GM18873 (cell line): ENCODE data around the gene UBASH3A.
"Not testable (repeated sequence)": the region's sequence is repeated elsewhere in the genome, so short reads cannot be mapped to it uniquely, and the experiment has no call there.

Experiments
- ATAC-seq: cut with Tn5 transposase; IDR thresholded peaks from one replicate; pipeline ENCODE4 v1.9.1; 2021; ENCODE audit warnings: mild to moderate bottlenecking, moderate library complexity, moderate number of reproducible peaks; ENCODE audit not compliant: unreplicated experiment, low FRiP score

The UBASH3A gene

DNA sequence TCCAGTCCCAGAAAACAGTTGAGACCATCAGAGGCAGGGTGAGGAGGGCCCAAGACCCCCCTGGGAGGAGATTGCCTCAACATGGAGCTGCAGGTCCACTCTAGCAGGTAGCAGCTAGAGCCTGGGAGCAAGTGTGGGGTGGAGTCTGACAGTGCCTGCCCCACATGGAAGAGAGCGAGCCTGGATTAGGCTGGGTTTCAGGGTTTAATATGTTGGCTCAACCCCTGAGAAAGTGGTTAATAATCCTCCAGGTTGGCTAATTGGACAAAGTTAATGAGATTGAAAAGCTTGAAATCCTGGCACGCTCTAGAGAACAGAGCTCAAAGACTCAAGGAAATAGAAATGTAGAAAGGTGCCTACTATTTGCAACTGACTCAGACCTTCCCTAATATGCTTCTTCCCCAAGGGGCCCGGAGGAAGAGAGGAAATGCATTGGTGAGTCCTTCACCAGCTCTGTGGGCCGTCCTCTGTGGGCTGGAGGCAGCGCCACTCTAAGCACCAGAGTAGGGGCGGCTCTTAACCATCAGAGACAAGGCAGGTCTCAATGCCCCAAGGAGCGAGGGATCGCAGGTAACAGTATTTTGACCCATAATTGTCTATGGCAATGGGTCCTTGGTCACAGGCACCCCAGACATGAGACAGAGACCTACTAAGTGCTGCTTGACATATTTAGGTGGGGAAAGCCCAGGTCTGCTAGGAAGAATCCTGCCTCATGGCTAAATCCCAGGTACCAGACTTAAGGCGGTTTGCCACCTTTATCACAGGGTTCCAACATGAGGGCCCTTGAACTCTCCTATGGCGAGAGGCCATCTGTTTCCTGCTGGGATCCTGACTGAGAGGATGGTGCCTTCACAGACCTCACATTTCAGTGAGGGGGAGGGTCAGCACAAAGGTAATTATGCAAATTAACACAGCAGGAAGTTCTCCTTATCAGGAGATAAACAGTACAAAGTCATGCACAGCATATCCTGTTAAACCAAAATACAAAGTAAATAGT is 58.5 kb downstream of the UBASH3A start:
- ATAC-seq = no peak

DNA sequence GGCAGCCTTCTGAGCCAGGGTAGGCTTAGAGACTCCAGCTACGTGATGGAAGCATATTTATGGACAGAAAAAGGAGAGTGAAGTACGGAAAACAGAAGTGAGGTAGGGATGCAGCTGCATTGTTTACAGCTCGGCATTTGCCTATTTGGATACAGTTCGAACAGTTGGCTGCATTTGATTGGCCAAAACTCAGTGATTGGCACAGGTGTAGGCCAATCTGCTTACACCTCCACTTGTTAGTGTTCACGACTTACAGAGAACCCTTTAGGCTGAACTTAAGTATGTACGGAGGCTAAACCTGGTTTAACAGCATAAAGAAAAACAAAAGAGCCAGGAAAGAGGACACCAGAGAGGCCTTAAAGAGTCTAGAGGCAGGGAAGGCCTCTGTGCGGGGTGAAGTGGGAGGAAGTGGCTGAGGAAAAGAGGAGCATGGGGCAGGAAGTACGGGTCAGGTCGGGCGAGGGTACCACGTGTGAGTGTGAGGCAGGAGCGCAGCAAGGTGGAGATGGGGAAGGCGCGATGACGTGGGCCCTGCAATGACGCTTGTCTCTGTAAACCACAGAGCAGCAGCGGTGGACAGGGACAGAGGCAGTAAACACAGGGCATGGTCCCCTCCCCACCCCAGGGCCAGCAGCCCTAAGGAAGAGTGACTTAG is 60.3 kb downstream of the UBASH3A start:
- no peak for ATAC-seq

DNA sequence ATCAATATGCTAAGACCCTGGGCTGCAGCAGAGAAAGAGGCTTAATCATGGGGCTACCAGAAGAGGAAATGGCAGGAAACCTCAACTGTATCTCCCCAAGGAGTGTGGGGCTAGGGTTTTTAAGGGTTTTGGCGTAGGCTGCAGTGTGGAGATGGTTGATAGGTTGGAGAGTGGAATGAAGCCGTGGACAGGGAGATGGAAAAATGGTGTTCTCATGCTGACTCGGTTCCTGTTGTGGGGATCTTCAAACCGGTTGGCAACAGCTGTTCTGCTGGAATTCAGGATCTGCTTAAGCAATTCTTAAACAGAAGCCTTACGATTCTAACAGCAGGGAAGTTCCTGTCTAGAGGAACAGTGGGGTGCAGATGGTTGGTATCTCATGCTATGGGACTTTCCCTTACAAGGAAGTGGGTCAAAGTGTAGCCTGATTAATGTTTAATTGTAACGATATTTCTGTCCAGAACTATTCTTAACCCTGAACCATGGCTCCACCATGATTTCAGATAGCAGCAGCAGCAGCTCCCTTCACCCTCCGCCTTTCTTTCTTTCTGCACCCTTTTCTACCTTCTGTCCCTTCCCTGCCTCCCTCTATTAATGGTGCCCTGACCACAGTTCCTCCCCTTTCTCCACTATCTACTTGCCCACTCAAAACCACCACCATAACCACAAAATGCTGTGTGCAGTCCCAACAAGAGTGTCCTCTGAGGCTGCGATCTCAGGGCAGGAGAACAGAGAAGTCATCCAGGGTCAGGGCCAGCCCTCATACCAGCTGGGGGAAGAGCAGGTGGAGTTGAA is 61.5 kb downstream of the UBASH3A start:
- ATAC-seq = no peak

DNA sequence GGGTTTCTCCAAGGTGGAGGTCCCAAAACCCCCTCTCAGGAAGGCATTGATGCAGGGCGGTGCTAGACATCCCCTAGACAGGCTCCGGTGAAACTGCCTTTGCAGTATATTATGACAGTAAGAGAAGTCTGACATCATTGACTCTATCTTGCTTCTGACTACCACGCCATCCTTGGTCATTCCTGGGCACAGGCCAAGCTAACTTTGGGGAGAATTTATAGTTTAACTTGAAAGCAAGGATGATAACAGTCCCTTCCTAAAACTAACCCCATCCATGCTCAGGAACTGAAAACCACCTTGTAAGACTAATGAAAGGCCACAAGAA is 62.1 kb downstream of the UBASH3A start:
- no peak for ATAC-seq

DNA sequence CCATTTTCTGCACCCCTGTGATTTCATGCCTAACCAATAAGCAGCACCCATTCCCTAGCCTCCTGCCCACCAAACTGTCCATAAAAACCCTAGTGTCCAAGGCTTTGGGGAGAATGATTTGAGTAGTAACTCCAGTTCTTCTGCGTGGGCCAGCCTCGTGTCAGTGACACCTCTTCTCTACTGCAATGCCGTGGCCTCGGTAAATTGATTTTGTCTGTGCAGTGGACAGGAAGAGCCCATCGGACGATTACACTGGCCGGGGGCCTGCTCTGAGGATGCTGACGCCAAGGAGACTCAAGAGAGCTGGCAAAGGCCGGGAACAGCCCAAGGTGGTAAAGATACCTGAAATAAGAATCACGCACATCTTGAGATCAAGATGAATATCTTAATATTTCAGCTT is 63.0 kb downstream of the UBASH3A start:
- ATAC-seq = no peak

DNA sequence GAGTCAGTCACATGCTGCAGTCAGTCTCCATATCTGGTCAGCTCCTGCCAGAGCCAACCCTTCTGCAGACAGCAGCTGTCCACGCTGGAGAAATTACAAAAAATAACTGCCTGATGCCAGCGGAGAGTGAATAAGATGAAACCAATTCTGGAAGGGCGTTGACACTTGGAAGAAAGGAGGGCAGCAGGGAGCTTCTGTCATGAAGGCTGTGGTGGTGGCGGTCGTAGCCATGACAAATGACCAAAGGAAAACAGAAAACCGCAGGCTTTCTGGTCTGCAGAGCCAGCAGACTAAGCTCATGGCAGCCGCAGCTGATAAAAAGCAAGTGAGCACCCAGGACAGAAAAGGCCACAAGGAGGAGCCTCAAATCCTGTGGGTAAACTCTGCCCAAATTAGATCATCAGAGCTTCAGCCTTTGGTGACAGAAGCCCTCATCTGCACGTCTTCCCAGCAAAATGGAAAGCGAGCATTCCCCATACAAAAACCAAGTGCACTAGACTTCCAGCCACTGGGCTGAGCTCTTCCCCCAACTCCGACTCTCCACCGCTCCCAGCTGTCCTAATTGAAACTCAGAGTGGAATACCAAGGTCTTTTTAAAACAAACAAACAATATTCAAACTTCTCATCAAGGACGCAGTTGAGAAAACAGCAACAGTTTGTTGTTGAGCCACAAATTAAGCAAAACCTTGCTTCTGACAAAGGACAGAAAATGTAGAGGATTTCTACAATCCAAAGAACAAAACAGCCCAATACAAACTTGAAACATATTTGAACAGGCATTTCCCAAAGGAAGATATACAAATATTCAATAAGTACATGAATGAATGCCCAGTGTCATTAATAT is 63.7 kb downstream of the UBASH3A start:
- no peak for ATAC-seq

DNA sequence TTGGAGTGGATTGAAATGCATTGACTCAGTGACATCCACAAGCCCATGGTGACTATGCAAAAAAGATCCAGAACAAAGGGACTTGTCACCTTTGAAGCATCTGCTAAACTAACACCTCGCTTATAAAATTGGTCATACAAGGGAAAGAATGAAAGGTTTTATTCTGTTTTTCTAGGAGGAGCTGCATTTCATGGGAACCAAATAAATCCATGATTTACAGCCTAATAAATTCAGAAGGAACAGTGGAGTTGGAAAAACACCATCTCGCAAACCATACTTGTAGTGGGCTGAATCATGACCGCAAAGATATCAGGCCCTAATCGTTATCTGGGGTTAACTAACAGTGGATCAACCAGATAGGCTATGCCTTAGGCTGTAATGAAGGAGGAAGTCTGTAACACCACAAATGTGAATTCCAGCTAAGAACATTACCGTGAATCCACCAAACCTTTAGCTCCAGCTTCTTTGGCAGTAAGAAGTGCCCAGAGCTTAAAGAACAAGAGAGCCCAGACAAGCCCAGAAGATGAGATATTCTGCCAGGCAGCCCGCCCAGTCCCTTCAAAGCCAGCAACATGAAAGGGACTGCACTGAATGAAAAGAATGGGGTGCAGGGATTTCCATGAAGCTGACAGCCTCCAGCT is 64.9 kb downstream of the UBASH3A start:
- no peak for ATAC-seq

DNA sequence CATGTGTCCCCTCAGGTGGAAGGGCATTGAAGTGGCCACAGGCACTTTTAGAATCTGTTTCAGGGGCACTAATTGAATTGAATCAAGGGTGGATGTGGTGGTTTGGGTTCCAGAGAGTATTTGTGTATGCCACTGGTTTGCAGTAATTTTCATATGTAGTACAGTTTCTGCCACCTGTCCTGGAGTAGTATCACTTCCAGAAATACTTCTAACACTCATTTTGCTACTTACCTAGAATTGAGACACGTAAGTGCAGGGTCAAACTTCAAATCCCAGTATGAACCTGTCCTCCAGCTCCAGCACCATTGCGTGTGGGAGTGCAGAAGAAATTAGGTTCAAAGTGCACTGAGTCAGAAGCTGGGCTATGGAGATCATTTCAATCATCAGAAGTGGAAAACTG is 65.6 kb downstream of the UBASH3A start:
- ATAC-seq = no peak

DNA sequence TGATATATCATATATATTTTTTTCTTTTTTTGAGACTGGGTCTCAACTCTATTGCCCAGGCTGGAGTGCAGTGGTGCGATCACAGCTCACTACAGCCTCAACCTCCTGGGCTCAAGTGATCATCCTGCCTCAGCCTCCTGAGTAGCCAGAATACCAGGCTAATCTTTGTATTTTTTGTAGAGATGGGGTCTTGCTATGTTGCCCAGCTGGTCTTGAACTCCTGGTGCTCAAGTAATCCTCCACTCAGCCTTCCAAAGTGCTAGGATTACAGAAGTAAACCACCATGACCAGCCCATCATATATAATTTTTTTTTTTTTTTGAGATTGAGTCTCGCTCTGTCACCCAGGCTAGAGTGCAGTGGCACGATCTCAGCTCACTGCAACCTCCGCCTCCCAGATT is 66.0 kb downstream of the UBASH3A start:
- ATAC-seq = not testable (repeated sequence)

DNA sequence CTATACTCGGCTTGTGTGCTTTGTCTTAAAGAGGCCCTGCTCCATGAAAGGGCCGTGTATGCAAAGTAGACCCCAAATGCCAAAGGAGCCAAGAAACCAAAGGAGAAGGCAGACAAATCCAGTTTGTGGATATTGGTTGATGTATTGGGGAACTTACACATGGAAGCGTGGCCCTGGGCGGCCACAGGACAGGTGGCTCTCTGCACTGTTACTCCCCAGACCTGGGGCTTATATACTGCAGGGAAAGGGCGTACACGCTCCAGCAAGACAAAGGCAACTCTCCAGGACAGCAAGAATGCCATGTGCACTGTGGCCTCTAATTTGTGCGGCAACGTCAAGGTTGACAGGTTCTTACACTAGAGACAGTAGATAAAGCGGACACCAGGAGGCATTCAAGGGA is 67.5 kb downstream of the UBASH3A start:
- ATAC-seq = no peak

DNA sequence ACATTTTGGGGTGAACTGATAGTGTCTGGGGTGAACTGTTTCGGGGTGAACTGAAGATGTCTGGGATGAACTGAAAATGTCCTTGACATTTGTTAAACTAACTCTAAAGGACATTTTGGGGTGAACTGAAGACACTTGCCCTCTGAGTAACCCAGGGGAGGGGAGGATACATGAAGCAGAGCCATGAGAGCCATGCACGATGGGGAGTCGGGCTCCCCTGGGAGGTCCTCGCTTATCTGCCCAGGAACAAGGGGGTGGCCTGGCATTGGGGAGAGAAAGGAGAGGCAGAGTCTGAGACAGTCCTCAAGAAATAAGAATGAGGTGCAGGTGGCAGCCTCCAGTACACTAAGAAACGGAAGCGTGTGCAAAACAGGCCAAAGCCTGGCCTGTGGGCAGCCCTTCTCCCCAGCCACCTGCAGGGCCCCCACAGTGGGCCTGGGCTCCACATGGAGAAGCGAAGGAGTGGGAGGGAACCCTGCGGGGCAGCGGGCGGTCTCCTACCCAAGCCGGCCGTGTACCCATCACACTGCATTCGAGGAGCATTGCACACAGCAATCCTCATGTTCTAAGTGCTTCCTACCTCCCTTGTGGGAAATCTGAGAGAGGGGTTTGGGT is 68.1 kb downstream of the UBASH3A start:
- ATAC-seq = no peak

DNA sequence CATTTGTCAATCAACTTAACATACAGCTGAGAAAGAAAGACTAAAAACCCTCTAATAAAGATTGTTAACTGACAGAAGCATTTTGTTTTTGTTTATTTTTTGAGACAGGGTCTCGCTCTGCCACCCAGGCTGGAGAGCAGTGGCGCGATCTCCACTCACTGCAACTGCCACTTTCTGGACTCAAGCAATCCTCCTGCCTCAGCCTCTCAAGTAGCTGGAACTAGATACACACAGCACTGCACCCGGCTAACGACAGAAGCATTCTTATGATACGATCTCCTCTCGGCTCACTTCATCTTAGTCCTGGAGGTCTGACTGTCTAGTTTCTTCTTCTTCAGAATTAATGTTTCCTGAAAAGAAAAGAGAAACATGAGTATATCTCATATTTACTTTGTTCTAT is 68.8 kb downstream of the UBASH3A start:
- no peak for ATAC-seq

DNA sequence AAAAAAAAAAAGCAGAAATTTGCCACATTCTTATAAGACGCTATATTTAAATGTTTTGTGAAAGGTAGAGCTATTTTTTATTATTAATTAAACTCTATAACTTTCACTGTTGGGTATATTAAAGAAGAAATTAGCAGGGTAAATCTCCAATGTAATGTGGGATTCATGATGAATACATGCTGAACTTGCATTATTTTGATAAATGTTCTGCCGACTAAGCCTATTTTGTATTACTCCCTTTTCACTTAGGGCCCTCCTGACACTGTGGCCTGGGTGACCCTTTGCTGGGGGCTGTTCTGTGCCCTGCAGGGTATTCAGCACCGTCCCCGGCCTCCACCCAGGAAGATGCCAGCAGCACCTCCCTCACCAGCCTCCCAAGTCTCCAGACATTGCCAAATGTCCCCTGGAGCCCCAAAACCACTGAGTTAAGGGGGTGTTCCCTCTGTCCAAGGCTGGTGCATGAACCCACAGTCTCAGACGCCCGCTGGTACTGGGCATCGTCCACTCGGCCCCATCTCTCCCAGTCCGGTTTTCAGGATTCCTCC is 69.9 kb downstream of the UBASH3A start:
- ATAC-seq = no peak

DNA sequence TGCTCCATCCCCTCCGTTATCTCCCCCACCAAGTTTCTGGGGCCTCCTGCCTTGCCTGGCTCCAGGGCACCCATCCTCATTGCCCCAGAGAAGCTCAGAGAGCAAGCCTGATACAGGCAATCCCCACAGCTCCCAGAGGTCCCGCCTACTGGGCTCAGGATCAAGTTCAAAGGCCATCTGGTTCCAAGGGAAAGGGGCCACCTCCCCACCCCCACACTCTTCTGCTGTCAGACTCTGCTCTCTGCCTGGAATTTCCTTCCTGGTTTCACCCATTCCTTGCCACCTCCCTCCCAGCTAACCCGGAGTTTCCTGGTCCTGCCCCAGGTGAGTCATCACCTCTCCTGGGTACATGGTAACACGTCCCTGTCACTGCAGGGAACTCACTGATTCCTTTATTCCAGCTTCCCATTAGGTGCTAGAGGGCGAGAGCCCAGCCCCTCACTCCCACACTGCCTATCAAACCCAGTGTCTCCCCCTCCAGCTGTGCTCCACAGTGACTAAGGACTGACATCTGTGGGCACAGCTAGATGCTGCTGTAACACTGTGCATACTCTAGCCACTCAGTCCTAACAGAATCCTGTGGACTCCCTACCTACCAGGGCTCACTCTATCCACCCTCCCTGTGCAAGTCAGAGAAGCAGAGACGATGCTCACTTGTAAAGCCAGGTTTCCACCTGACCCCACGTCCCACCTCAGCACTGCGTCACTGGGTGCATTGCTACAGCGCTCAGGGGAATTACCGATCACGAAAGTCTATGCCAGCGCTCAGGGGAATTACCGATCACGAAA is 70.5 kb downstream of the UBASH3A start:
- no peak for ATAC-seq

DNA sequence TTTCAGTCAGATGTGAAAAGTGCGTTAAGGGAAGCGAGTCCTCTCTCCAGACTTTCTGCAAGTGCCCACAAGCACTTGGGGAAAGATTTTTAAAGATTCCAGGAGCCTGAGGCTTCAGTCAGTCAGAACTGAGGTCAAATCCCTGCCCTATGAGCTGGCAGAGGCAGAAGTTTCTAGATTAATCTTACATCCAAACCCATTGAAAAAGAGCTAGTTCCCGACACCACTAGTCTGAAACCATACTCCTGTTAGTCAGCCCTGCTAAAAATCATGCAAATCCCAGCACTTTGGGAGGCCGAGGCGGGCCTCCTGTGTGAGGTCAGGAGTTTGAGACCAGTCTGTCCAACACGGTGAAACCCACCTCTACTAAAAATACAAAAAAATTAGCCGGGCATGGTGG is 71.3 kb downstream of the UBASH3A start:
- no peak for ATAC-seq

DNA sequence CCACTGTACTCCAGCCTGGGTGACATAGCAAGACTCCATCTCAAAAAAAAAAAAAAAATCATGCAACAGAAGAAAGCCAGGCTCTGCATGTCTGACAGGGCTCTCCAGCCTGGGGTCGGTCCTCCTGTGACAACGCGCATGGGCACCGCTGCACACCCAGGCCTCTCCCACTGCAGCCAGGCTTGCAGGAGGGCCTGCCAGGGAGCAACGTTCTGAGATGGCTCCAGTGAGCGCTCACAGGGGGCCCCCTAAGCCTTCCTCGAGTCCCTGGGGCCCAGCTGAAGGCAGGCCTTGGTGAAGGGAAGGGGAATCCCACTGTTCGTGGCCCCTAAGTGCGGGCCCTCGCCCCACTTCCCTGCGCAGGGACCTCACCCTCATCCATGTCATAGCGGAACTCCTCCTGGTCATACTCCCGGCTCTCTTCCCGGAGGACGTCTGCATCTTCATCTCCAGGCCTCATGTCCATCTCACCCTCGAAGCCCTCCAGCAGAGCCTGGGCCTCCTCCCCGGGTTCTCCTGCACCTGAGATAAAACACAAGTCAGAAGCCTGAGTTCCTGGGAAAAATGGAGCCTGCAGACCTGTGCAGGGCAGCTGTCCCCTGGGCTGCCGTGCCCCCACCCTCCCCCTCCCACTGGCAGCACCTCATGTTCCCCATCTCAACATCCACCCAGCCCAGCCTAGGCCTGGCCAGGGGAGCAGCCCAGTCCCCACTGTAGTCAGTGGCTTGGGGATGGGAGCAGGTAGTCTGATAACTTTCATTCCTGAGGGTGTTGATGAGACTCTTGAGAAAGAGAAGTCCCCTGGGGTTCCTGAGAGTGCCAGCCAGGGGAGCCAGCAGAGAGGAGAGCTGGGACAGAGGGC is 72.1 kb downstream of the UBASH3A start:
- ATAC-seq = no peak
